GM21786 (cell line): ENCODE results near the gene PANX2.

Experiments used
- ATAC-seq: cut with Tn5 transposase; IDR thresholded peaks from one replicate; pipeline ENCODE4 v1.9.1; 2021; ENCODE audit not compliant: unreplicated experiment

The PANX2 gene

DNA sequence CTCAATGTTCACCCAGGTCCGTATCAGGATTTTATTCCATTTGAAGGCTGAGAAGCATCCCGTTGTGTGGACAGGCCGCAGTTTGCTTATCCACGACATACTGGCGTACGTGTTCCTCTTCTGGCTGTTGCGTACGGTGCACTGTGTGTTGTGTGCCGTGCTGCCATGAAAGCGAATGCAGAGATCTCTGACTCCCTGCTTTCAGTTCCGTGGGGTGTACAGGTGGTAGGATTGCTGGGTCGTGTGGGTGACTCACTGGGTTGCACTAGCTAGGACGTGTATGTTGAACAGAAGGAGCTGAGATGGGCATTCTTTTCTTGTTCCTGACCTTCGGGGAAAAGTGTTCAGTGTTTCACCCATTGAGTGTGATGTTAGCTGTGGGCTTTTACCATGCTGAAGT, 40.6 kb downstream of the PANX2 start:
- ATAC-seq = no peak

DNA sequence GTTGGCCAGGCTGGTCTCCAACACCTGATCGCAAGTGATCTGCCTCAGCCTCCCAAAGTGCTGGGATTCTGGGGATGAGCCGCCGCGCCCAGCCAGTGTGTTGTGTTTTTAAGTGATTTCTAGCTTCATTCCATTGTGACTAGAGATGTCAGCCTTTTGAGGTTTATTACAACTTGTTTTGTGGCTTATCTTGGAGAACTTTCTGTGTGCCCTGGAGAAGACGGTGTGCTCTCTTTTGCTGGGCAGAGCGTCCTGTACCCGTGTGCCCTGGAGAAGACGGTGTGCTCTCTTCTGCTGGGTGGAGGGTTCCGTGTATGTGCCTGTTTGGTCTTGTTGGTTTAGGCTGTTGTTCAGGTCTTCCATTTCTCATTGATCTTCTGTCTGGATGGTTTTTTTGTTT, 42.7 kb downstream of the PANX2 start:
- ATAC-seq = no peak

DNA sequence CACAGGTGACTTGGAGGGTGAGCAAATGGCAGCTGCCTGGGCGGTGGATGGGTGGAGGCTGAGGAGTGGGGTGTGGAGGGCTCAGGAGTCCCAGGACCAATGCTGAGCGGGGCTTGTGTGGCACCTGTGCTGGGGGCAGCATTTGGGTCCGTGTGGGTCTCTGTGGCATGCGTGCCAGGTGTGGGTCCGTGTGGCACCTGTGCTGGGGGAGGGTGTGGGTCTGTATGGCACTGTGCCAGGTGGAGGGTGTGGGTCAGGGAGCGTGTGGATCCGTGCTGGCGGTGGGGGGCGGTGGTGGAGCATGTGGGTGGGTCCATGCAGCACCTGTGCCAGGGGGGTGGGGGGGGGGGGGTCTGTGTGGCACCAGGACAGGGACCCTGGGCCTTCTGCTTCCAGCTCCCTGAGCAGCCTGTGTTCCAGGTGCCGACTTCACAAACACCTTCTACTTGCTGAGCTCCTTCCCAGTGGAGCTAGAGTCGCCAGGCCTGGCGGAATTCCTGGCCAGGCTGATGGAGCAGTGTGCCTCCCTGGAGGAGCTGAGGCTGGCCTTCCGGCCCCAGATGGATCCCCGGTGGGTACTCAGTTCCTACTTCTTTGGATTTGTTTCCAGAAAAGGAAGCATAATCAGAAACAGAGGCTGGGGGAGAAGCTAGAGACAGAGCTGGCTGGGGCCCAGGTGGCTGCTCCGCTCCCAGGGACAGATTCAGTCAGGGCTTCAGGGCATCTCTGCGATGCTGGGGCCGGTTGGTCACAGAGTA, 44.9 kb downstream of the PANX2 start:
- ATAC-seq = no peak

DNA sequence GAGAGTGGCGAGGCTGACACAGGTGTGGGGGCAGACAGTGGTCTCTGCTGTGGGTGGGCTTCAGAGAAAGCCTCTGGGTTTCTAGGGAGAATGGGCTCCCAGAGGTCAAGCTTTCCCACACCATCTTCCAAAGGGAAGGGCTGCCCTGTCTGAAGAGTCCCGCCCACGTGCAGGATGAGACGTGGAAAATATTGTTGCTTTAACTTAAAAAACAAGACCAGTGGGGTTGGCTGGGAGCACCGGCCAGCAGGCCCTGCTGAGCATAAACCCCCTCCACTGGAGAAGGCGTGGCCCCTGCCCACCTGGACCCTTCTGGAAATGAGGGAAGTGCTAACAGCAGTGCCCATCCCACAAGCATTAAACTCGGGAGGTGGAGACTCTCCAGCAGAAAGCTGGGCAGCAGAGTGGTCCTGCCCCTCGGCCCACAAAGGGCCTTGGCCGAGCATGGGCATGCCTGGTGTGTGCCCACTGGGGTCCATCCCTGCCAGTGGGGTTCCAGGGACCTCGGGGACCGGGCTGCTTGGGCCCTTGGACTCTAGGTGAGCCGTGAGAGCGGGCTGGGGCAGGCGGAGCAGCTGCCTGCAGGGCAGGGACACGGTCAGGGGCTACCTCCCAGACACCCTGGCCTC, 45.6 kb downstream of the PANX2 start:
- ATAC-seq = no peak

DNA sequence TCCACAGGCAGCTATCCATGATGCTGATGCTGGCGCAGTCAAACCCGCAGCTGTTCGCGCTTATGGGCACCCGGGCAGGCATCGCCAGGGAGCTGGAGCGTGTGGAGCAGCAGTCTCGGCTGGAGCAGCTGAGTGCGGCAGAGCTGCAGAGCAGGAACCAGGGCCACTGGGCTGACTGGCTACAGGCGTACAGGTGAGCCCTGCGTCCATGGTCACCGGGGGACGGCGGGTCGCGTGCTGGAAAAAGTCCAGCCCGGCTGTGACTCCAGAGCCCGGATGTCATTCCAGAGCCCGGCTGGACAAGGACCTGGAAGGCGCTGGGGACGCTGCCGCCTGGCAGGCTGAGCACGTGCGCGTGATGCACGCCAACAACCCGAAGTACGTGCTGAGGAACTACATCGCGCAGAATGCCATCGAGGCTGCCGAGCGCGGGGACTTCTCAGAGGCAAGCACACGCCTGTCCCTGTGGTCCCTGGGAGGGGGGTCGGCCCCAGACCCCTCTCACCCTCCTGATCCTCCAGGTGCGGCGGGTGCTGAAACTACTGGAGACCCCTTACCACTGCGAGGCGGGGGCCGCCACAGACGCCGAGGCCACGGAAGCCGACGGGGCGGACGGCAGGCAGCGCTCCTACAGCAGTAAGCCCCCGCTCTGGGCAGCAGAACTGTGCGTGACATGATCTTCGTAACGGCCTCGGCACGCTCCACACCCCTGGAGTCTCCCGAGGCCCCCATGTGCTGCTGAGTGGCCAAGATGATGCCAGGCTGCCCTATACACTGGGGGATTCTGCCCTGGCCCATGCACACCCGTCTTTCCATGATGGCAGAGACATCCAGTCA, 46.4 kb downstream of the PANX2 start:
- no peak for ATAC-seq

DNA sequence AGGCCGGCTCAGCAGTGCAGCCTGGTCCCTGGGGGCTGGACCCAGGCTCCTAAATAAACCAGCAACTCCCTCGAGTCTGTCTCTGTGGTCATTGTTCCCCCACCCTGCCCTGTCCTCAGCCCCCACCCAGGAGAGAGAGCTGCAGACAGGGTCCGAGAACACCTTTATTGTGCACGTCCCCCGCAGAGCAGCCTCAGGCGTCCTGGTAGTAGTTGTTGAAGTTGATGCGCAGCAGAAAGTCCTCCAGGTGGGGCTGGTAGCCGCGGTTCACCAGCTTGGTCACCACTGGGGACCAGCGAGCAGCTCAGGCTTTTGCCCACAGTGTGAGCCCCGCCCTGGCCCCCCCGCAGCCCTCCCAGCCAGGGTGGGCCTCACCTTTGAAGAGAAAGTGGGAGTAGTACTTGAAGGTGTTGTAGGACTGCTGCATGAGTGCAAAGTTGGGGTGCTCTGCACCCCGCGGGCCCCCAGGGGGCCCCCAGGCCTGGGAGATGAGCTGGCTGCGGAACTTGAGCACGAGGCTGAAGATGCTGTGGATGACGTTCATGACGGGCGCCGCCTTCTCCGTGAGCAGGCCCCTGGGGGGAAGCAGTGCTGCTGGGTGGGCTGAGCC, 47.1 kb downstream of the PANX2 start:
- ATAC-seq = no peak

DNA sequence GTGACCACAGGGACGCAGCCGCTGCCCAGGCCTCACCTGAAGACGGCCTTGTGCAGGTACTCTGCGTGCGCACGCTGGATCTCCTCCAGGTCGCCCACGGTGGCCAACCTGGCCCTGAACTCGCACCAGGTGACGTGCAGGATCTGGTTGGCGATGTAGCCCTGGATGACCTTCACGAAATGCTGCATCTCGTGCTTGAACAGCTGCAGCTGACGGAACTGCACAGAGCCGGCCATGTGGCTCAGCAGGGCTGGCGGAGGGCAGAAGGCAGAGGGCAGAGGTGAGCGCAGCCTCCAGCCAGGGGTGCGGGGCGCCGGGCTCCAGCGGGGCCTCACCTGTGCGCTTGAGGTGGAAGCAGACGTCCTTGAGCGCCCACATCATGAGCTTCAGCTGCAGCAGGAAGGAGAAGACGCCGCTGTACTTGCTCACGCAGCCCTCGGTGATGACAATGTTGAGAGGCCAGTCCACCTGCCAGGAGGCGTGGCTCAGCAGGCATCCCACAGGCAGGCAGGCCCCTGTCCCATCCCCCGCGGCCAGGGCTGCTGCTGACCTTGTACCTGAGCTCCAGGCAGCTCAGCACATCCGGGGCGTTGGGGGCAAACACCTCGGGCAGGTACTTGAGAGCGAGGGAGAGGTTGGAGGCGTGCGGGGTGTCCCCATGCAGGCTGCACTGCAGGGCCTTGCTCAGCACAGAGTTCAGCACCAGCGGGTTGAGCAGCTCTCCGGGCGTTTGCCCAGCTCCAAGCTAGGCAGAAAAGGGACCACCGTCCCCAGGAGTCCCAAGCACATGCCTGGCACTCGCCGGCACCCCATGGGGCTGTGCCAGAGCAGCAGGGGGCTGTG, 47.8 kb downstream of the PANX2 start:
- ATAC-seq = no peak

DNA sequence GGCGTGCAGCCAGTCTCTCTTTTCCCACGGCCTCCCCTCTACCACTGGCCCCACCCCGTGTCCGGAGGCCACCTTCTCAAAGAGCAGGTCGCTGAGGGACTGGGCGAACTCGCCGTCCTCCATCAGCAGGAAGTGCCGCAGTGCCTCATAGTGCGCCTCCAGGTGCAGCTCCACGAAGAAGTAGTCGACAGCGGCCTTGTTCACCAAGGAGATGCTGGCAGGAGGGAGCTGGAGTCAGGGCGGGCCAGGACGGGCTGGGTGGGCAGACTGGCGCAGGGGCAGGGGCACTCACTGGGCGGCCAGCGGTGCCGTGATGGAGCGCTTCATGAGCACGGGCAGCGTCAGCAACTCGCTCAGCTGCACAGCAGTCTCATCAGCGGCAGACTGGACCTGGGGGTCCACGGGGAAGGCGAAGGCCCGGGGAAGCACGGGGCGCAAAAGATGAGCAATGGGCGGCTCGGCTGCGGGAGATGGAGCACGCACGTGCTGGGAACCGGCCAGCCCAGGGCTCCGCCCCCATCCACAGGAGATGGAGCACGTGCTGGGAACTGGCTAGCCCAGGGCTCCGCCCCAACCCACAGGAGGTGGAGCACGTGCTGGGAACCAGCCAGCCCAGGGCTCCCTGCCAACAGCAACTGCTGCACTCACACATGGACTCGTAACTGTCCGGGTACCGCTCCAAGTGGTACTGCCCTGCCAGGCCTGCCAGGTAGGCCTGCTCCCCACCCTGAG, 48.6 kb downstream of the PANX2 start:
- ATAC-seq = no peak

DNA sequence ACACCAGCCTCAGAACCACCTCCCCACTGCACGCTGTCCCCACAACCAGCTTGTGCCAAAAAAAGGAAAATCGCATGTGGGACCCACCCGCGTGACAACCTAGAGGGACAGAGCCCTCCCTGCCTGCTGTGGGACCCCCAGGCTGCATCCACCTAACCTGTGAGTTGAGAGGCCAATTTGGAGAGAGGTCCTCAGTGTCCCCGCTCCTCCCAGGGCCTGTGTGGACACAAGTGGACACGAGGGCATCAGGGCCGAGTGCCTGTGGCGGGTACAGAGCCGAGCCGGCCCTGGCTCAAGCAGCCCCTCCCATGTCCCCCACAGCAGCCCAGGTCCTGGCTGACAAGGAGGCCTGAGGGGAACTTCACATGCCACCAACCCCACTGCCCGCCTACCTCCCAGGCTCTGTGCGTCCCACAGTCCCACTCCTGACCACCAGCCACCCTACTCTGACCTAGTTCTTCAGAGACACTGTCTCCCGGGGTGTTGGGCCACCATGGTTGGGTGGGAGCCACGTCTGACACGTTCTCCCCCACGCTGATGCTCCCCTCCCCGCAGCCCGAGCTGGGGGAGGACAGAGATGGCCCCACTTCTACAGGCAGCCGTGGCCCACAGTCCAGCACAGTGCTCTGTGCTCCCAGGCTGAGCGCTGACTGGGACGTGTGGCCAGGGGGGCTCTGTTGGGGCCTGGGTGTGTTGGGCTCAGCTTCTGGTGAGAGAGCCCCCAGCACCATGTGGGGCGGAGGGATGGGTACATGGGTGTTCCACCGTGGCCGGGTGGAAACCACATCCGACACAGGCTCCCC, 49.5 kb downstream of the PANX2 start:
- no peak for ATAC-seq

DNA sequence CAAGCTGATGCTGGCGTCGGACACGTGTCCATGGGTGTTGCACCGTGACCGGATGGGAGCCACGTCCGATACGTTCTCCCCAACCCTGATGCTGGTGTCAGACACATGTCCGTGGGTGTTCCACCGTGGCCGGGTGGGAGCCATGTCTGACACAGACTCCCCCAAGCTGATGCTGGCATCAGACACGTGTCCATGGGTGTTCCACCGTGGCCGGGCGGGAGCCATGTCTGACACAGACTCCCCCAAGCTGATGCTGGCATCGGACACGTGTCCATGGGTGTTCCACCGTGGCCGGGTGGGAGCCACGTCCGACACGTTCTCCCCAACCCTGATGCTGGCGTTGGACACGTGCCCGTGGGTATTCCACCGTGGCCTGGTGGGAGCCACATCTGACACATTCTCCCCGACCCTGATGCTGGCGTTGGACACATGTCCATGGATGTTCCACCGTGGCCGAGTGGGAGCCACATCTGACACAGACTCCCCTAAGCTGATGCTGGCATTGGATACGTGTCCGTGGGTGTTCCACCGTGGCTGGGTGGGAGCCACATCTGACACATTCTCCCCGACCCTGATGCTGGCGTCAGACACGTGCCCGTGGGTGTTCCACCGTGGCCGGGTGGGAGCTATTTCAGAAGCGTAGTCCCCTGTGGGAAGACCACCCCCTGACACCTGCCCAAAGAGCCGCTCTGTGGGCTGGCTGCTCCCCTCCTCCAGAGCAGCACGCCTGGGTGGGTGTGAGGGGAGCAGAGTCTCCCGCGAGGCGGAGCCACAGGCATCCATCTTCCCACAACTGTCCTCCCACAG, 50.3 kb downstream of the PANX2 start:
- ATAC-seq = no peak

DNA sequence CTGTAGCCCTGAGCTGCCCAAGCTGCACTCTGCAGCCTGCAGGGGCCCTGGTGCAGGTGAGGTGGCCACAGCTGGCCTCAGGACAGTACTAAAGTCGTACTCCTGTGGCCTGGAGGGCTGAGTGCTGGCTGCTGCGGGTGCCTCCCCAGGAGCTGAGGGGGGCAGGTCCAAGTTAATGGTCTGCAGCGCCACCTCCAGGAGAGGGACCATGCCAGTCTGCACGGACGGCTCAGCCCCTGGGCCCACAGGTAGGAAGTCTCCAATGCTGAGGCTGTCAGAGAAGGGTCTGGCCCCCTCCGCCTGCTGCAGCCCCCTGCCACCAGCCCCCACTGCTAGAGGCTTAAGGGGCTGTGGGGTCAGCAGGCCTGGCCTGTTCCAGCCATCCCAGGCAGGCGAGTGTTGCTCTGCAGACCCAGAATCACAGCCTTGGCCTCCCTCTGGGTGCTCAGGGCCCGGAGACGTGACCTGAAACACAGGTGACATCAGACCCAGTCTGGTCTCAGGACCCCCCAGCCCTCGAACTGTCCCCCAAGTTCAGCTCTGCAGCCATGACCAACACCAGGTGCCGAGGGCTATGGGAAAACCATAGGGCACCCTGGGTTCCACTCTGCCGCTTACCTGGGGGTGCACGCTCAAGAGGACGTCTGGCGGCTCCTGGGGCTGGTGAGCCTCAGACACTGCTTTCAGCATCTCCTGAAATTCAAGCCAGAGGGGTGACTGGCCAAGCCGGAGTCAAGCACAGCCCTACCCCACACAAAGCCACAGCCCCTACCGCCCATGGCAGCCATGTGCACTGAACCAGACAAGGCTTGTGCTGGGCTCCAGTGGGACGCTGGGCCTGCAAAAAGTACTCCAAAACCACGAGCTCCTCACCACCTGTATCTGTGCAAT, 51.1 kb downstream of the PANX2 start:
- ATAC-seq = no peak

DNA sequence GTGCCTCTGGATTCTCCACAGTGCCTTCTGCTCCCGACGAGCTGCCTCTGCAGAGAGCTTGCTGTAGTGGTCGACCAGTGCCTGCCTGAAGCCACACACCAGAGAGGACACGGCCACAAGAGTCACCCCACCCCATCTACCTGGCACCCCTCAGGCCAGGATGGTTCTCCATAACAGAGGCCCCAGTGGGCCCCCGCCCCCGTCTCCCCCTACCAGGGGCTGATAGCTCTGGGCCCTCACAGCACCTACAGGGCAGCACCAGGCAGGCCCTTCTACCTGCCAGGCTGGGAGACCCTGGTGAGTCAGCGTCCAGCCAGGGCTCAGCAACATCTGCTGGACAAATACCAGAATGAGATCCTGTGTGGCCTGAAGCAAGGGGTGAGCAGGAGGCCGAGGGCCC, 52.0 kb downstream of the PANX2 start:
- ATAC-seq = no peak

DNA sequence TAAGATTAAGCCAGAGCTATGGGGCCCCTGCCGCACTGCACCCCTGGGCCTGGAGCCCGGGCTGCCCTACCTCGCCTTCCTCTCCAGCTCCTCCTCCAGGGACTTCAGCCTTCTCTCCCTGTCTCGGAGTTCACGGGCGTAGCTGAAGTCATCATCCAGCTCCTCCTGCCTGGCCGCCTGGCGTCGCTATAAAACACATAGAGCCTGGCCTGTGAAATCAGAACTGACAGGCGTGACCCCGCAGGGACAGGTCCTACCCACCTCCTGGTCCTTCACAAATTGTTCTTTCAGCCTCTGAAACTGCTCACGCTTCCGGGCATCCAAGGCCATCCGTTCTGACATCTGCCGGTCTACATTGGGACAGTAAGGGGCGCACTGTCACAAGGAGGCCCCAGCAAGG, 53.5 kb downstream of the PANX2 start:
- ATAC-seq = no peak

DNA sequence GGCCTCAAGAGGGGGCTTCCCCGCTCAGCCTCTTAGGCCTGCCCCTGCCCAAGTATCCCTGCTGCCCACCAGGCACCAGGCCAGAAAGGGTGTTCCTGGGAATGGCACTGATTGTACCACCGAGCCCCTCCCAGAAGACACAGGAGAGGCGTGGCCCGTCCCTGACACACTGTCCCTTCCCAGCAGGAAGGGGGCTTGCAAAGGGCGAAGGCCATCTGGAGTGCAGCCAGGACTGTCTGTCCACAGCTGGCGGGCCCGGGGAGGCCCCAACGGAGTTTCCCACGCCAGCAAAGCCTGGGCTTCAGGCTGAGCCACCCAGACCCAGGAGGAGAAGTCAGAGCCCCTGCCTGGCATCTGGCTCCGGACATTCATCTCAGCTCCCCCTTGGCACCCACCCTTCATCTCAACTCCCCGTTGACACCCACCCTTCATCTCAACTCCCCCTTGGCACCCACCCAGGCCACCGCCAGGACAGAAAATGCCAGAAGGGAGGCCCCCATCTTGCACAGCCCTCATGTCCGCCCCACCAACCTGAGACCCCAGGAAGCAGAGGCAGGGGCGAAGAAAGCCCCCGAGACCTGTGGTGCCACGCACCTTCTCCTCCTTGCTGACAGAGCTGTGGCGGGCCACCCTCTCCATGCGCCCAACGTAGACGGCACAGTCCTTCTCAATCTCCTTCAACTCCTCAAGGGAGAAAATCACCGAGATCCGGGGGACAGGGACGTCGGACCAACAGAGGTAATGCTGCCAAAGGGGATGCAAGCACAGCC, 54.9 kb downstream of the PANX2 start:
- ATAC-seq = no peak

DNA sequence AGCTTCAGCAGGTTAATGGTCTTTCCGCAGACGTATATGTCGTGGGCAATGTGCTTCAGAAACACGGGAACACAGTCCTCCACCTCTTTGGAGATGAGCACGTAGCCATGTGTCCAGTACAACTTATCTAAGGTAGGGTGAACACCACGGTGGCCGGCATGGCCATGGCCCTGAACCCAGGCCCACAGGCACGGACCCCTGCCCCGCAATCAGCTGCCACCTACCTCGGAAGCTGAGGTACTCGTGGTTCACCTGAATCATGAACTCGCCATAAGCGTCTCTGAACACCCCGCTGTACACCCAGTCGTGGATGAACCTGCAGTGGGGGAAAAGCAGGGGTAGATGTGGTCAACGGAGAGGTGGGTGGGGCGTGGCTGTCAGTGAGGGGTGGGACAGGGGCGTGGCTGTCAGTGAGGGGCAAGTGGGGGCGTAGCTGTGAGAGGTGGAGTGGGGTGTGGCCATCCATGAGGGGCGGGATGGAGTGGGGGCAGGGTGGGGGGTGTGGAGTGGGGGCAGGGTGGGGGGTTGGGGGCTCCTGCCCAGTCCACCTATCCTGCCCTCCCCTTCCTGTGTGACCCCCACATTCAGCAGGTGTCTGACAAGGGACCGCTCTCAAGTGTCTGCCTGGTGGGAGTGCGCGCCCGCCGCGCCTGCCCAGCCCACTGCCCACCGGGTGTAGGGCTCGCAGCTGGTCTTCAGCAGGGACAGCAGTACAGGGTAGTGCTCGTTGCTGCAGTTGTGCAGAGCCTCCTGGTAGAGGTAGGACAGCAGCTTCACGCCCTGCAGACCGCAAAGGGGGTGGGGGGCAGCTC, 55.7 kb downstream of the PANX2 start:
- ATAC-seq = no peak

DNA sequence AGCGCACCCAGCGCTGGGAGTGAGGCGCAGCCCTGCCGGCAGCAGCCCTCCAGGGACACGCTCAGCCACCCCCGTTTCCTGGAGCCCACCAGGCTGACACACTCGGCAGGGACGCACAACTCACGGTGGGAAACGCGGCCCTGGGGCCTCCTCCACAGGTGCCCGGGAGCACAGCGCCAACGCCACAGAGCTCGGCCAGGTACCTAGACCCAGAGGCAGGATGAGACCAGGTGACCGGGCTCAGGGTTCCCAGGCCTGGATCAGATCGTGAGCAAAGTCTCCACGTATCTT, 56.3 kb downstream of the PANX2 start:
- ATAC-seq = no peak
